ENCODE data around the gene DSC2.
"Not testable (repeated sequence)": the region's sequence is repeated elsewhere in the genome, so short reads cannot be mapped to it uniquely, and the experiment has no call there.

The DSC2 gene

DNA sequence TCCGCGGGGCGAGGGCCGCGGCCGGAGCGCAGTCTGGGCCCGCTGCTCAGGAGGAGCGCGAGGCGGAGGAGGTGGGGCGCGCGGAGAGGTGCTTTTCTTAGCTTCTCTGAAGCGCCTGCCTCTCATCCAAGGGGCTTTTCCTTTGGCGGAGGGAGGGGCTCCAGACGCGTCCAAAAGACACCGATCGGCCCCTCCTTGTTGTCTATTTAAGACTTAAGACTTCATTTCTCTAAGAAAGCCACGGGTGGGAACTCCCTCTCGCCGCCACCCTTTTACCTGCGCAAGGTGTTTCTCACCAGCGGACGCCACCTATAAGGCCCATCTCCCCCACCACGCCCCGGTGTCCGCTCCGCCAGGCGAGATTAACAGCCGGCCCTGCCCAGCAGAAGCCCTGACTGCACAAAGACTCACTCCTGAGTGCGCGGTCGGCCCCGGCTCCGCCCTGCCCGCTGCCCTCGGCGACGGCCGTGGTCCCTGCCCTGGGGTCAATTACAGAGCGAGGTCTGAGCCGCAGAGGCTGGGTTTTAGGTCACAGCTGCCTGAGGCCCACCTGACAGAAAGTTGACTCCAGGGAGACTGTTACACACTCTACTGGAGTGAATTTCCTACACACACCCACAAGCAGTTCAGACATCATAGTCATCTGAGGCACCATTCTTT, at the start of gene DSC2:
TSS of gene DSC2 (minus strand) at position 397 of the 660 bp plus-strand sequence. CDS start 450 bp downstream, outside the sequence.
- no peaks in the 10 kb centered on the region for H3K9me3 ChIP-seq (ENCODE audit: control insufficient read depth in 1 of 2, low read length in 2 of 2)
- no peaks in the 10 kb centered on the region for H3K27me3 ChIP-seq (ENCODE audit: control insufficient read depth in 1 of 2, insufficient read depth in 2 of 2, low read length in 2 of 2)

DNA sequence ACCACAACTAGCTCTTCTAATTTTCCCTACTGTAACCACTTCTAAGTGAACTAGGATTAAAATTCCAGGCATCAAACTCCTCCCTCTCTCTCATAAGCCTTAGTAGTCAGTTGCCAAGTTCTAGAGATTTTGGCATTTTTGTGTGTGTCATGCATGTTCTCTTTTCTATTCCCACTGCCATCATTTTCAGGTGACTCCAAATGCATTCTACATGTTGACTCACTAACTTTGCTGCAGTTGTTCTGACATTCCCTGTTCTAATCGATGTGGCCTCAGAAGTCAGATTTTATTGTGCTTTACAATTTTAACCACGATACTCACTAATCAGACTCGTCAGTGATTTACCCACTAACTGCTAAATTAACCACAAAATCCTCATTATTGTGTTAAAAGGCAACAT, 47.1 kb upstream of the DSC2 start:
- Histone ChIP-seq H3K4me3 (ENCODE audit: low read depth in 1 of 2, low read length in 2 of 2) (no peak overlapping the region), H3K9me3 (ENCODE audit: control insufficient read depth in 1 of 2, low read length in 2 of 2) (no peaks in the 10 kb centered on the region), H3K27ac (ENCODE audit: low read depth, low read length) (no peak overlapping the region), H3K9ac (ENCODE audit: low read depth in 1 of 2, low read length in 2 of 2) (no peak overlapping the region), H3K4me1 (ENCODE audit: control insufficient read depth in 1 of 2, insufficient read depth in 2 of 2, low read length in 2 of 2) (no peaks in the 10 kb centered on the region), H3K36me3 (ENCODE audit: control insufficient read depth in 1 of 2, insufficient read depth in 2 of 2, low read length in 2 of 2) (no peaks in the 10 kb centered on the region), H3K27me3 (ENCODE audit: control insufficient read depth in 1 of 2, insufficient read depth in 2 of 2, low read length in 2 of 2) (no peaks in the 10 kb centered on the region)

More for the DNA sequence above, at the start of gene DSC2:
- Histone ChIP-seq H3K9ac (ENCODE audit: low read depth in 1 of 2, low read length in 2 of 2) (peak within 1 kb of the TSS; percentile 68 to 93), H3K27ac (ENCODE audit: low read depth, low read length) (peak within 1 kb of the TSS; percentile 90), H3K4me1 (ENCODE audit: control insufficient read depth in 1 of 2, insufficient read depth in 2 of 2, low read length in 2 of 2) (peaks cover 22 to 23% of the 10 kb centered on the region in 2 donors), H3K4me3 (ENCODE audit: low read depth in 1 of 2, low read length in 2 of 2) (peak within 1 kb of the TSS; percentile 78 to 83), H3K36me3 (ENCODE audit: control insufficient read depth in 1 of 2, insufficient read depth in 2 of 2, low read length in 2 of 2) (no peaks in the 10 kb centered on the region)

DNA sequence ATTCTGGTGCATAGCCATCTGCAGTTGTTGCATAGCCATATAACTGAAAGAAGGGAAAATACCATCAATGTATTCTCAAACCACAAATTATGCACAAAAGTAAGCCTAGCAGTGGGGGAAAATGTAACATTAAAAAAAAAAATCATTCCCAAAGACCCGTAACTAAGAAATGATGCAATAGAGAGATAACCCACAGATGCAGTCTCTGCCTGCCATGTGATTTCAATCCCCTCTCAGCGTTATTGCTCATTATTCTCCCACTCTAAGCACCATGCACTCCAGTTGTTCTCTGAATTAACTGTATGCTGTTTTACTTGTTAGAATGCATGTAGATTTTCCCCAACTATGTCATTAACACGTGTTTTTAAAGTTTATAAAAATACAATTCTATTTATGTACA, 46.4 kb upstream of the DSC2 start:
- Histone ChIP-seq H3K4me1 (ENCODE audit: control insufficient read depth in 1 of 2, insufficient read depth in 2 of 2, low read length in 2 of 2) (no peaks in the 10 kb centered on the region), H3K36me3 (ENCODE audit: control insufficient read depth in 1 of 2, insufficient read depth in 2 of 2, low read length in 2 of 2) (no peaks in the 10 kb centered on the region), H3K27me3 (ENCODE audit: control insufficient read depth in 1 of 2, insufficient read depth in 2 of 2, low read length in 2 of 2) (no peaks in the 10 kb centered on the region), H3K4me3 (ENCODE audit: low read depth in 1 of 2, low read length in 2 of 2) (no peak overlapping the region), H3K9ac (ENCODE audit: low read depth in 1 of 2, low read length in 2 of 2) (no peak overlapping the region), H3K9me3 (ENCODE audit: control insufficient read depth in 1 of 2, low read length in 2 of 2) (no peaks in the 10 kb centered on the region), H3K27ac (ENCODE audit: low read depth, low read length) (no peak overlapping the region)

DNA sequence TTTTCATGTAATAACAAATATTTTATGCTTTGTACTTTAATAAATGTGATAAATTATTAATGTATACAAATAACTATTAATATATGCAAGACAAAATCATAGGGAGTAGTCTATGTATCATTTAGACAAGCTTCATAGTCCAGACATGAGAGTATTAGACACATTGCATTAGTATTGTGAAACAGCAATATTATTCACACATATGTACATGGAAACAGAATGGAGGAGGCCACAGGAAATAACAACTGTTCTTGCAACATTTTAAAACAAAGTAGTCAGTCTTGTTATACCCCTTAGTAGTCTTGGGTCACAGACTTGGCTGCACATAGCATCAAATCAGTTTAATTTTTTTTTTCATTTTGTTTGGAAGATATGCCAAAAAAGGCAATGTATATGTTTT, 44.6 kb upstream of the DSC2 start:
- Histone ChIP-seq H3K36me3 (ENCODE audit: control insufficient read depth in 1 of 2, insufficient read depth in 2 of 2, low read length in 2 of 2) (no peaks in the 10 kb centered on the region), H3K4me3 (ENCODE audit: low read depth in 1 of 2, low read length in 2 of 2) (no peak overlapping the region), H3K9me3 (ENCODE audit: control insufficient read depth in 1 of 2, low read length in 2 of 2) (no peaks in the 10 kb centered on the region), H3K27ac (ENCODE audit: low read depth, low read length) (no peak overlapping the region), H3K27me3 (ENCODE audit: control insufficient read depth in 1 of 2, insufficient read depth in 2 of 2, low read length in 2 of 2) (no peaks in the 10 kb centered on the region), H3K4me1 (ENCODE audit: control insufficient read depth in 1 of 2, insufficient read depth in 2 of 2, low read length in 2 of 2) (no peaks in the 10 kb centered on the region), H3K9ac (ENCODE audit: low read depth in 1 of 2, low read length in 2 of 2) (no peak overlapping the region)

DNA sequence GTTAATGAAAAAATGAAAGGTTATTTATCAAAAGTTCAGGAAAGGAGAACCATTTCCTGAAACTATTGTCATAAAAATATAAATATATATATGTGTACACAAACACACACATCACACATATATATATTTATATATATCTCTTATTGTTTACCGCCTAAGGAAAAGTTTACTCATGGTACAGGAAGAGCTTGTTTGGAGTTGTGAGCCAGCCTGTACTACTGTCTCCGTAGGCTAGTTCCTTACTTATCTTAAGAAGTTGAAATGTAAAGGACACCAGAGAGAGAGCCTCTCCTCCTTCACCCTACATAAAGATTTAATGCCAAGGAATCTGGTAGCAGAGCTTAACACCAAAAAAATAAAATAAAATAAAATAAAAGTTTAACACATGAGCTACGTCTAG, 40.8 kb upstream of the DSC2 start:
- Histone ChIP-seq H3K4me3 (ENCODE audit: low read depth in 1 of 2, low read length in 2 of 2) (no peak overlapping the region), H3K27ac (ENCODE audit: low read depth, low read length) (no peak overlapping the region), H3K27me3 (ENCODE audit: control insufficient read depth in 1 of 2, insufficient read depth in 2 of 2, low read length in 2 of 2) (no peaks in the 10 kb centered on the region), H3K9me3 (ENCODE audit: control insufficient read depth in 1 of 2, low read length in 2 of 2) (no peaks in the 10 kb centered on the region), H3K4me1 (ENCODE audit: control insufficient read depth in 1 of 2, insufficient read depth in 2 of 2, low read length in 2 of 2) (no peaks in the 10 kb centered on the region), H3K36me3 (ENCODE audit: control insufficient read depth in 1 of 2, insufficient read depth in 2 of 2, low read length in 2 of 2) (no peaks in the 10 kb centered on the region), H3K9ac (ENCODE audit: low read depth in 1 of 2, low read length in 2 of 2) (no peak overlapping the region)

DNA sequence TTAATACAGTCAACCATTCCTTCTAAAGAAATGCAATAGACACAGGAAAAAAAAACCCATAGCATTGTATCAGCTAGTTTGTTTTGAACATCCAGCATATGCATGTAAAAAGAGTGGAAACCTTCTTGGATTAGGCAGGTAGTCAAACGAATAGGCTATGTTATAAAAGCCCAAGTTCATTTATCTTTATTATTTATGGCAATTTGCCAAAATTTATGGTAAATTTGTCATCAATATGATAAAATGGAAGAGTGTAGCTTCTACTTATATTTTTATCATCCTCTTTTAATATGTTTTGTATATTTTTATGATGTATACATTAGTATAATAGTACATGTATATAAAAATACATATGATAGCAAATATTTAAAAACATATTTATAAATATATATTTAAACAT, 36.5 kb upstream of the DSC2 start:
- H3K4me3 ChIP-seq (ENCODE audit: low read depth in 1 of 2, low read length in 2 of 2) = no peak overlapping the region
- no peaks in the 10 kb centered on the region for H3K4me1 ChIP-seq (ENCODE audit: control insufficient read depth in 1 of 2, insufficient read depth in 2 of 2, low read length in 2 of 2)
- H3K9me3 ChIP-seq (ENCODE audit: control insufficient read depth in 1 of 2, low read length in 2 of 2) = no peaks in the 10 kb centered on the region
- no peak overlapping the region for H3K27ac ChIP-seq (ENCODE audit: low read depth, low read length)
- H3K36me3 ChIP-seq (ENCODE audit: control insufficient read depth in 1 of 2, insufficient read depth in 2 of 2, low read length in 2 of 2) = no peaks in the 10 kb centered on the region
- H3K9ac ChIP-seq (ENCODE audit: low read depth in 1 of 2, low read length in 2 of 2) = no peak overlapping the region
- no peaks in the 10 kb centered on the region for H3K27me3 ChIP-seq (ENCODE audit: control insufficient read depth in 1 of 2, insufficient read depth in 2 of 2, low read length in 2 of 2)

DNA sequence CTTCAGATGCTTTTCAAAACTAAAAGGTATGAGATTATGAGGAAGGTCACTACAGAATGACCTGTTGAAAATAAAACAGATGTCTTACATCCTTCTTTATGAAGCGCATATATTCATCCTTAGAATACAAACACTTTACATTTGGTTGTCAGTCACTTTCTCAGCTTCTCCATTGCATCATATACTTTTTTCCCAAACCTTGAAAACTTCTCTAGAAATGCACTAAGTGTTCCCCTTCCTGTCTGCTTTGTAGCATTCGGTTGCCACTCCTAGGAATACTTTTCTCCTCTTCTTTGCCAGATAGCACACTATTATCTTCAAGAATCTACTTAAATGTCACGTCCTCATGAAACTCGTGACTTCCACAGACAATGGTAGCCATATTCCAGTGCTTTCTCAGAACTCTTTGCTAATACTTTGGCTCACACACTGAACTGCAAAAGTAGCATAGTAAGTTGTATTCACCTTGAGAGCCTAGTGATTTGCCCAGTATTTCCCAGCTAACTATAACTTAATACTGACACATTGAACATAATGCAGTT, 32.8 kb upstream of the DSC2 start:
- Histone ChIP-seq H3K9me3 (ENCODE audit: control insufficient read depth in 1 of 2, low read length in 2 of 2) (no peaks in the 10 kb centered on the region), H3K27ac (ENCODE audit: low read depth, low read length) (no peak overlapping the region), H3K36me3 (ENCODE audit: control insufficient read depth in 1 of 2, insufficient read depth in 2 of 2, low read length in 2 of 2) (no peaks in the 10 kb centered on the region), H3K4me1 (ENCODE audit: control insufficient read depth in 1 of 2, insufficient read depth in 2 of 2, low read length in 2 of 2) (no peaks in the 10 kb centered on the region), H3K27me3 (ENCODE audit: control insufficient read depth in 1 of 2, insufficient read depth in 2 of 2, low read length in 2 of 2) (no peaks in the 10 kb centered on the region), H3K4me3 (ENCODE audit: low read depth in 1 of 2, low read length in 2 of 2) (no peak overlapping the region), H3K9ac (ENCODE audit: low read depth in 1 of 2, low read length in 2 of 2) (no peak overlapping the region)

DNA sequence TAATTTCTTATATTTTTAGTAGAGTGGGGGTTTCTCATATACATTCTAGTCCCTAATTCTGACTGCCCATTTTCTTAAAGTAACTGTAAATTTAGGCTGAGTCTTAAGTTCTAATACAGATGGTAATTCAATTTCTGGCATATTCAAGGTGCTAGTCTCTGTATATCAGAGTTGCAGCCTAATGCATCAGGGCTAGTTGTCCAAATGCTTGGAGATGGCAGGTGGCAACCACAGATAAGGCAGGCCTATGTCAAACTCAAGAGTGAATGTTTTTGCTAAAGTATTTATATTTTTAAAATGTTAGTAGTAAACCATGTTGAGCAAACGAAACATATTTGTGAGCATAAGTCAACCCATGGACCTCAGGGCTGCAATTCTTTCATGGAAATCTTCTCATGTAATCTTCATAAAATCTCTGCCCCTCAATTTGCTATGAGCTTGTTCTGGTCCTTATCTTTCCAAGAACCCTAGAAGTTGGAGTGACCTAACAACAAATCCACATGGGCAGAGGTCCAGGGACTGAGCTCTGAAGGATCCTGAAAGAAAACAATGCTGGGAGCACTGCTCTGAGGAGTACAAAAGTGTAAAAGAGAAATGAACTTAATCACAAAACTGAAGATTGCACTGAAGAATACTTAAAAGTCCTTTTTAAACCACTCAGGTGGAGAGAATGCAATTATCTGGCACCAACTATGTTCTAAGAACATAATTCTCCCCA, 27.3 kb upstream of the DSC2 start:
- Histone ChIP-seq H3K36me3 (ENCODE audit: control insufficient read depth in 1 of 2, insufficient read depth in 2 of 2, low read length in 2 of 2) (no peaks in the 10 kb centered on the region), H3K9ac (ENCODE audit: low read depth in 1 of 2, low read length in 2 of 2) (no peak overlapping the region), H3K4me1 (ENCODE audit: control insufficient read depth in 1 of 2, insufficient read depth in 2 of 2, low read length in 2 of 2) (no peaks in the 10 kb centered on the region), H3K27me3 (ENCODE audit: control insufficient read depth in 1 of 2, insufficient read depth in 2 of 2, low read length in 2 of 2) (no peaks in the 10 kb centered on the region), H3K9me3 (ENCODE audit: control insufficient read depth in 1 of 2, low read length in 2 of 2) (no peaks in the 10 kb centered on the region), H3K27ac (ENCODE audit: low read depth, low read length) (no peak overlapping the region), H3K4me3 (ENCODE audit: low read depth in 1 of 2, low read length in 2 of 2) (no peak overlapping the region)

DNA sequence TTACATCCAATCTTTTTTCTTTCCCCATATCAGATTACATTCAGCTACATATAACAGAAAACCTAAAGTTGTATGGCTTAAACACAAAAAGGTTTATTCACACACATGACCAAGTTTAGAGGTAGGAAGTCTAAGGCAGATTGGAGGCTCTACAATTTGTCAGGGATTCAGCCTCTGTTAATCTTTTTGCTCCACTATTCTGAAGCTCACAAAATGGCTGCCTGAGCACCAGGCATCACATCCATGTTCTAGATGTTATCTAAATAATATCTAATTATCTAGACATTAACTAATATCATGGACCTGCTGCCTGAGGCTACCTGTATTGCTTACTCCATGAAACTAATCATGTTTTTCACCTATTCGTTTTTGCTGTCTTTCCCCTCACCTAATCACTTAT, 23.7 kb upstream of the DSC2 start:
- H3K4me3 ChIP-seq (ENCODE audit: low read depth in 1 of 2, low read length in 2 of 2) = no peak overlapping the region
- H3K4me1 ChIP-seq (ENCODE audit: control insufficient read depth in 1 of 2, insufficient read depth in 2 of 2, low read length in 2 of 2) = no peaks in the 10 kb centered on the region
- H3K9ac ChIP-seq (ENCODE audit: low read depth in 1 of 2, low read length in 2 of 2) = no peak overlapping the region
- H3K36me3 ChIP-seq (ENCODE audit: control insufficient read depth in 1 of 2, insufficient read depth in 2 of 2, low read length in 2 of 2) = no peaks in the 10 kb centered on the region
- no peaks in the 10 kb centered on the region for H3K9me3 ChIP-seq (ENCODE audit: control insufficient read depth in 1 of 2, low read length in 2 of 2)
- no peak overlapping the region for H3K27ac ChIP-seq (ENCODE audit: low read depth, low read length)
- H3K27me3 ChIP-seq (ENCODE audit: control insufficient read depth in 1 of 2, insufficient read depth in 2 of 2, low read length in 2 of 2) = no peaks in the 10 kb centered on the region

DNA sequence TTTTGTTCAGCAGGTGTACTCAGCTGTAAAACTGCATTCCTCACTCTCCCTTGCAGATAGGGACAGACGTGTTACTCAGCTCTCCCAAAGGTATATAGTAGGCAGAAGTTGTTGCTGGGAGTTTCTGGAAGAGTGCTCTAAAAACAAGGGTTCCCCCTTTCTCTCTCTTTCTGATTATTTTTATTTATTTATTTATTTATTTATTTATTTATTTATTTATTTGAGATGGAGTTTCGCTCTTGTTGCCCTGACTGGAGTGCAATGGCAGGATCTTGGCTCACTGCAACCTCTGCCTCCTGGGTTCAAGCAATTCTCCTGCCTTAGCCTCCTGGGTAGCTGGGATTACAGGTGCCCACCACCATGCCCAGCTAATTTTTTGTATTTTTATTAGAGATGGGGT, 20.9 kb upstream of the DSC2 start:
- not testable (repeated sequence) for H3K27ac ChIP-seq (ENCODE audit: low read depth, low read length); H3K36me3 ChIP-seq (ENCODE audit: control insufficient read depth in 1 of 2, insufficient read depth in 2 of 2, low read length in 2 of 2); H3K9me3 ChIP-seq (ENCODE audit: control insufficient read depth in 1 of 2, low read length in 2 of 2); H3K27me3 ChIP-seq (ENCODE audit: control insufficient read depth in 1 of 2, insufficient read depth in 2 of 2, low read length in 2 of 2); H3K9ac ChIP-seq (ENCODE audit: low read depth in 1 of 2, low read length in 2 of 2); H3K4me1 ChIP-seq (ENCODE audit: control insufficient read depth in 1 of 2, insufficient read depth in 2 of 2, low read length in 2 of 2); H3K4me3 ChIP-seq (ENCODE audit: low read depth in 1 of 2, low read length in 2 of 2)

All from duodenal mucosa (tissue), 2 donors.